C4-2B (cell line): ENCODE measurements around the gene UGT1A1.

Source experiments
- ZFX ChIP-seq: fragments of 450-650 bp; IDR thresholded peaks from 2 replicates; pipeline ENCODE4 v1.6.1; 2017
- TF ChIP-seq, protein P1 (sequence below): fragments of 450-650 bp; conservative IDR thresholded peaks from 2 replicates; pipeline ENCODE4 v1.5.1; 2017; ENCODE audit warnings: mild to moderate bottlenecking

- TF ChIP-seq, protein P1, sequence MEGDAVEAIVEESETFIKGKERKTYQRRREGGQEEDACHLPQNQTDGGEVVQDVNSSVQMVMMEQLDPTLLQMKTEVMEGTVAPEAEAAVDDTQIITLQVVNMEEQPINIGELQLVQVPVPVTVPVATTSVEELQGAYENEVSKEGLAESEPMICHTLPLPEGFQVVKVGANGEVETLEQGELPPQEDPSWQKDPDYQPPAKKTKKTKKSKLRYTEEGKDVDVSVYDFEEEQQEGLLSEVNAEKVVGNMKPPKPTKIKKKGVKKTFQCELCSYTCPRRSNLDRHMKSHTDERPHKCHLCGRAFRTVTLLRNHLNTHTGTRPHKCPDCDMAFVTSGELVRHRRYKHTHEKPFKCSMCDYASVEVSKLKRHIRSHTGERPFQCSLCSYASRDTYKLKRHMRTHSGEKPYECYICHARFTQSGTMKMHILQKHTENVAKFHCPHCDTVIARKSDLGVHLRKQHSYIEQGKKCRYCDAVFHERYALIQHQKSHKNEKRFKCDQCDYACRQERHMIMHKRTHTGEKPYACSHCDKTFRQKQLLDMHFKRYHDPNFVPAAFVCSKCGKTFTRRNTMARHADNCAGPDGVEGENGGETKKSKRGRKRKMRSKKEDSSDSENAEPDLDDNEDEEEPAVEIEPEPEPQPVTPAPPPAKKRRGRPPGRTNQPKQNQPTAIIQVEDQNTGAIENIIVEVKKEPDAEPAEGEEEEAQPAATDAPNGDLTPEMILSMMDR = no peak
- TF ChIP-seq ZFX = no peak
Observed at GRCh38 chr2:233816334-233816733, 56.3 kb downstream of the UGT1A1 start.
